Spleen (tissue), 11 donors: ENCODE data around the gene CPSF4L. TPM values are rescaled to one million over a fixed set of nuclear protein-coding genes. Genes with fewer than 3 reads are reported as not detected.
A peak's percentile ranks its signal among the peaks of the same experiment; 100 is the strongest.

Experiments
- DNase-seq: peaks from one replicate; pipeline ENCODE4 v3.0.0-alpha.2; 2020
- H3K27ac ChIP-seq, 8 donors: fragments of 200-600 bp; sonication (generic) in 7 of 8; 1 replicate in 4 of 8; 2 replicates in 4 of 8; pipeline versions ENCODE4 v1.5.0 to v1.8.0; 2016 to 2021; ENCODE audit warnings: inconsistent platforms in 4 of 8, mild to moderate bottlenecking in 4 of 8, moderate library complexity in 1 of 8
- H3K27me3 ChIP-seq, 7 donors: fragments of 200-600 bp; sonication (generic) in 6 of 7; replicated peaks in 1 of 7; 1 replicate in 4 of 7; 2 replicates in 3 of 7; pipeline versions ENCODE4 v1.5.0 to v1.8.0; 2016 to 2021; ENCODE audit warnings: inconsistent platforms in 3 of 7, mild to moderate bottlenecking in 1 of 7
- H3K36me3 ChIP-seq, 6 donors: fragments of 200-600 bp; sonication (generic) in 5 of 6; 1 replicate in 4 of 6; 2 replicates in 2 of 6; pipeline versions ENCODE4 v1.5.0 to v1.8.0; 2016 to 2021; ENCODE audit warnings: inconsistent platforms in 2 of 6
- H3K4me1 ChIP-seq, 6 donors: fragments of 200-600 bp; sonication (generic) in 5 of 6; 1 replicate in 3 of 6; 2 replicates in 3 of 6; pipeline versions ENCODE4 v1.5.0 to v1.8.0; 2016 to 2021; ENCODE audit warnings: inconsistent platforms in 3 of 6
- H3K4me3 ChIP-seq, 8 donors: fragments of 200-600 bp; sonication (generic) in 7 of 8; 1 replicate in 4 of 8; 2 replicates in 4 of 8; pipeline versions ENCODE4 v1.5.0 to v1.8.0; 2016 to 2021; ENCODE audit warnings: inconsistent platforms in 4 of 8, mild to moderate bottlenecking in 4 of 8, moderate library complexity in 2 of 8
- H3K9me3 ChIP-seq, 8 donors: fragments of 200-600 bp; sonication (generic) in 7 of 8; 1 replicate in 4 of 8; 2 replicates in 4 of 8; pipeline versions ENCODE4 v1.5.0 to v1.8.0; 2016 to 2021; ENCODE audit warnings: inconsistent platforms in 4 of 8
- CTCF ChIP-seq, 11 experiments: fragments of 200-600 bp in 7 of 11; fragments of 450-650 bp in 4 of 11; sonication (generic) in 4 of 11; IDR thresholded peaks in 8 of 11; conservative IDR thresholded peaks in 3 of 11; 1 replicate in 7 of 11; 2 replicates in 4 of 11; pipeline versions ENCODE4 v1.4.0 to v1.8.0; 2016 to 2021; ENCODE audit warnings: antibody characterized with exemption in 11 of 11, inconsistent platforms in 4 of 11, mild to moderate bottlenecking in 1 of 11
- POLR2A ChIP-seq, 3 donors: fragments of 450-650 bp; IDR thresholded peaks; one replicate each; pipeline ENCODE4 v1.5.1; 2017; ENCODE audit warnings: antibody characterized with exemption in 3 of 3, mild to moderate bottlenecking in 1 of 3
- POLR2AphosphoS5 ChIP-seq, 3 donors: sonication (generic); formaldehyde crosslinking; IDR thresholded peaks; one replicate each; pipeline ENCODE4 v1.5.1; 2017; ENCODE audit warnings: antibody characterized with exemption in 3 of 3
- WGBS, 5 donors: extraction: QIAGEN DNeasy Blood & Tissue Kit in 3 of 5; methylation state at CpG; one replicate each; pipeline versions ENCODE4 v1.1.5 to v1.1.7; 2013 to 2018; 5-methylcytosine and 5-hydroxymethylcytosine counted together
- intact Hi-C: fragments of 100-400 bp; cut with DNase I; formaldehyde crosslinking; loops from one replicate; pipeline ENCODE4 v1.15.0; 2023; ENCODE audit warnings: low total_unique reads
- polyA plus RNA-seq, 3 donors: library from polyadenylated mRNA; stranded (reverse); fragments of 200-250 nt; gene quantifications; one replicate each; pipeline ENCODE4 v1.2.1, GENCODE V29; 2013
- total RNA-seq, 7 donors: library from RNA; depleted of rRNA in 3 of 7; stranded (reverse); fragments of >200 nt in 3 of 7; fragmentation: NEBNext Ultra II Directional in 4 of 7; extraction: Animal tissue kit (Norgen Biotek cat#: 25700) in 4 of 7; gene quantifications; one replicate each; pipeline versions ENCODE4 v1.1.0 to v1.2.1, GENCODE V29; 2016 to 2021
- donor health status: healthy with polysubstance abuse.
- donor health status: DM: no; HTN: no; CAD: no; lungs with moderate emphysema.
- donor health status: DM: no; HTN: no; CAD: no.
- donor health status: Bipolar disorder and iron deficiency.
- donor health status: healthy.
- donor health status: DM: no; HTN: no; CAD: no.
- donor health status: DM: yes; HTN: yes; CAD: no.

The CPSF4L gene
- total and polyA plus RNA-seq, 10 donors = not detected

- 48 to 70% (median 52%) methylated on average over 23 of the region's 23 CpGs for WGBS, 5 donors
- Histone ChIP-seq H3K27ac (peak overlapping the region; percentile 35 to 95 (median 86)), H3K4me1 (peaks cover 21 to 90% (median 63%) of the 10 kb centered on the region in 6 donors), H3K27me3 (peaks cover 0 to 22% (median 0%) of the 10 kb centered on the region in 7 donors), H3K9me3 (no peaks in the 10 kb centered on the region), H3K36me3 (no peaks in the 10 kb centered on the region), H3K4me3 (peak overlapping the region in 7 of 8 donors; percentile 3 to 97 (median 87))
- DNase-seq = no peak
- intact Hi-C loops = no loop called here
- TF ChIP-seq POLR2A (IDR thresholded peaks at IDR 0.05) (peak in 1 of 3 donors; percentile 28), POLR2AphosphoS5 (IDR thresholded peaks at IDR 0.05) (peak in 2 of 3 donors; percentile 67 to 74), CTCF (IDR thresholded peaks at IDR 0.05 in 8 of 11, conservative IDR thresholded peaks at IDR 0.05 in 3 of 11) (no peak)
Measured at GRCh38 chr17:73308017-73308823, 46.5 kb upstream of the CPSF4L start.

- no peaks in the 10 kb centered on the region for H3K9me3 ChIP-seq
- DNase-seq = no peak
- H3K4me1 ChIP-seq = peaks cover 21 to 88% (median 56%) of the 10 kb centered on the region in 6 donors
- WGBS, 5 donors = 62 to 88% (median 81%) methylated on average over 4 to 9 of the region's 9 CpGs
- no peaks in the 10 kb centered on the region for H3K36me3 ChIP-seq
- H3K4me3 ChIP-seq = no peak overlapping the region
- peak overlapping the region in 7 of 8 donors; percentile 64 to 95 (median 91) for H3K27ac ChIP-seq
- TF ChIP-seq POLR2A (IDR thresholded peaks at IDR 0.05) (no peak), POLR2AphosphoS5 (IDR thresholded peaks at IDR 0.05) (no peak), CTCF (IDR thresholded peaks at IDR 0.05 in 8 of 11, conservative IDR thresholded peaks at IDR 0.05 in 3 of 11) (no peak)
- intact Hi-C loops = no loop called here
- H3K27me3 ChIP-seq = peaks cover 0 to 22% (median 0%) of the 10 kb centered on the region in 7 donors
Measured at GRCh38 chr17:73307130-73307529, 45.5 kb upstream of the CPSF4L start.

GRCh38 chr17:73305845-73306836, 44.5 kb upstream of the CPSF4L start:
- peaks cover 21 to 91% (median 56%) of the 10 kb centered on the region in 6 donors for H3K4me1 ChIP-seq
- intact Hi-C loops = no loop called here
- H3K27me3 ChIP-seq = peaks cover 0 to 22% (median 0%) of the 10 kb centered on the region in 7 donors
- peak overlapping the region in 2 of 8 donors; percentile 28 to 56 for H3K4me3 ChIP-seq
- 59 to 77% (median 64%) methylated on average over 11 of the region's 11 CpGs for WGBS, 5 donors
- no peaks in the 10 kb centered on the region for H3K9me3 ChIP-seq
- peak overlapping the region; percentile 32 to 95 (median 86) for H3K27ac ChIP-seq
- no peaks in the 10 kb centered on the region for H3K36me3 ChIP-seq
- TF ChIP-seq POLR2AphosphoS5 (IDR thresholded peaks at IDR 0.05) (no peak), POLR2A (IDR thresholded peaks at IDR 0.05) (no peak), CTCF (IDR thresholded peaks at IDR 0.05 in 8 of 11, conservative IDR thresholded peaks at IDR 0.05 in 3 of 11) (no peak)
- DNase-seq = no peak
